OCI-LY1 (cell line): ENCODE results near the gene USP34.
"Not testable (repeated sequence)": the region's sequence is repeated elsewhere in the genome, so short reads cannot be mapped to it uniquely, and the experiment has no call there.

Source experiments
- EZH2 ChIP-seq: fragments of 200-600 bp; sonication (generic), shearing (Covaris generic); IDR thresholded peaks from 2 replicates; pipeline ENCODE4 v1.8.0; 2017; ENCODE audit warnings: borderline replicate concordance, mixed run types, mild to moderate bottlenecking, antibody characterized with exemption, low read length, moderate library complexity, mixed read lengths
- TF ChIP-seq, protein P1 (sequence below): fragments of 200-600 bp; sonication (generic), shearing (Covaris generic); IDR thresholded peaks from 2 replicates; pipeline ENCODE4 v1.5.1; 2017; ENCODE audit warnings: mild to moderate bottlenecking, antibody characterized with exemption, low read length, moderate library complexity, mixed read lengths

DNA sequence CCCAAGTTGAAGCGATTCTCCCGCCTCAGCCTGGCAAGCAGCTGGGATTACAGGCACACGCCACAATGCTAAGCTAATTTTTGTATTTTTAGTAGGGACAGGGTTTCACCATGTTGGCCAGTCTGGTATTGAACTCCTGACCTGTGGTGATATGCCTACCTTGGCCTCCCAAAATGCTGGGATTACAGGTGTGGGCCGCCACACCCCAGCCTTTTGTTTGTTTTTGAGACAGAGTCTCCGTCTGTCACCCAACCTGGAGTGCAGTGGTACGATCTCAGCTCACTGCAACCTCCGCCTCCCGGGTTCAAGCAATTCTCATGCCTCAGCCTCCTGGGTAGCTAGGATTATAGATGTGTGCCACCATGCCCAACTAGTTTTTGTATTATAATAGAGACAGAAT lies 15.9 kb downstream of the USP34 start:
- TF ChIP-seq, protein P1, sequence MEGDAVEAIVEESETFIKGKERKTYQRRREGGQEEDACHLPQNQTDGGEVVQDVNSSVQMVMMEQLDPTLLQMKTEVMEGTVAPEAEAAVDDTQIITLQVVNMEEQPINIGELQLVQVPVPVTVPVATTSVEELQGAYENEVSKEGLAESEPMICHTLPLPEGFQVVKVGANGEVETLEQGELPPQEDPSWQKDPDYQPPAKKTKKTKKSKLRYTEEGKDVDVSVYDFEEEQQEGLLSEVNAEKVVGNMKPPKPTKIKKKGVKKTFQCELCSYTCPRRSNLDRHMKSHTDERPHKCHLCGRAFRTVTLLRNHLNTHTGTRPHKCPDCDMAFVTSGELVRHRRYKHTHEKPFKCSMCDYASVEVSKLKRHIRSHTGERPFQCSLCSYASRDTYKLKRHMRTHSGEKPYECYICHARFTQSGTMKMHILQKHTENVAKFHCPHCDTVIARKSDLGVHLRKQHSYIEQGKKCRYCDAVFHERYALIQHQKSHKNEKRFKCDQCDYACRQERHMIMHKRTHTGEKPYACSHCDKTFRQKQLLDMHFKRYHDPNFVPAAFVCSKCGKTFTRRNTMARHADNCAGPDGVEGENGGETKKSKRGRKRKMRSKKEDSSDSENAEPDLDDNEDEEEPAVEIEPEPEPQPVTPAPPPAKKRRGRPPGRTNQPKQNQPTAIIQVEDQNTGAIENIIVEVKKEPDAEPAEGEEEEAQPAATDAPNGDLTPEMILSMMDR, result not testable (repeated sequence)
- not testable (repeated sequence) for TF ChIP-seq EZH2
